Ascending aorta (tissue), 2 donors: ENCODE results near the gene DCDC2. TPM values are rescaled to one million over a fixed set of nuclear protein-coding genes. Genes with fewer than 3 reads are reported as not detected.
"Not testable (repeated sequence)": the region's sequence is repeated elsewhere in the genome, so short reads cannot be mapped to it uniquely, and the experiment has no call there.

Experiments used
- DNase-seq, 2 donors: peaks; one replicate each; pipeline ENCODE4 v3.0.0-alpha.2; 2019; ENCODE audit warnings: low spot score in 2 of 2
- H3K27ac ChIP-seq, 2 donors: fragments of 200-600 bp; sonication (generic); one replicate each; pipeline ENCODE4 v1.5.1; 2016 to 2017; ENCODE audit warnings: mild to moderate bottlenecking in 1 of 2
- H3K27me3 ChIP-seq: fragments of 200-600 bp; sonication (generic); one replicate; pipeline ENCODE4 v1.5.1; 2017
- H3K36me3 ChIP-seq, 2 donors: fragments of 200-600 bp; sonication (generic); one replicate each; pipeline ENCODE4 v1.5.1; 2016
- H3K4me1 ChIP-seq, 2 donors: fragments of 200-600 bp; sonication (generic); one replicate each; pipeline ENCODE4 v1.5.1; 2016 to 2017; ENCODE audit warnings: mild to moderate bottlenecking in 1 of 2
- H3K4me3 ChIP-seq, 2 donors: fragments of 200-600 bp; sonication (generic); one replicate each; pipeline ENCODE4 v1.5.1; 2016 to 2017; ENCODE audit warnings: mild to moderate bottlenecking in 1 of 2
- H3K9me3 ChIP-seq, 2 donors: fragments of 200-600 bp; sonication (generic); one replicate each; pipeline ENCODE4 v1.5.1; 2016
- CTCF ChIP-seq, 3 experiments: fragments of 200-600 bp in 2 of 3; fragments of 450-650 bp in 1 of 3; sonication (generic) in 2 of 3; IDR thresholded peaks; one replicate each; pipeline ENCODE4 v1.5.1; 2016 to 2019; ENCODE audit warnings: antibody characterized with exemption in 3 of 3, mild to moderate bottlenecking in 1 of 3, moderate library complexity in 1 of 3
- intact Hi-C: fragments of 100-400 bp; cut with DNase I; formaldehyde crosslinking; loops from one replicate; pipeline ENCODE4 v1.15.1; 2023
- total RNA-seq: library from RNA; depleted of rRNA; stranded (reverse); fragments of >200 nt; gene quantifications from one replicate; pipeline ENCODE4 v1.1.0, GENCODE V29; 2016

DCDC2 gene
- total RNA-seq, 1 donor from 2014 or later = not detected

- no peaks in the 10 kb centered on the region for H3K4me1 ChIP-seq
- H3K4me3 ChIP-seq = no peak overlapping the region
- H3K27me3 ChIP-seq = no peaks in the 10 kb centered on the region
- no peak for TF ChIP-seq CTCF (IDR thresholded peaks at IDR 0.05)
- H3K9me3 ChIP-seq = no peaks in the 10 kb centered on the region
- no peak overlapping the region for H3K27ac ChIP-seq
- intact Hi-C loops = no loop called here
- DNase-seq = no peak
- H3K36me3 ChIP-seq = no peaks in the 10 kb centered on the region
Observed at GRCh38 chr6:24240943-24241342, 116.9 kb downstream of the DCDC2 start.

- Histone ChIP-seq H3K4me3 (no peak overlapping the region), H3K36me3 (no peaks in the 10 kb centered on the region), H3K27me3 (no peaks in the 10 kb centered on the region), H3K27ac (no peak overlapping the region), H3K9me3 (no peaks in the 10 kb centered on the region), H3K4me1 (no peaks in the 10 kb centered on the region)
- DNase-seq = no peak
- intact Hi-C loops = no loop called here
- TF ChIP-seq CTCF (IDR thresholded peaks at IDR 0.05) = no peak
Observed at GRCh38 chr6:24240380-24240928, 117.4 kb downstream of the DCDC2 start.

- DNase-seq = no peak
- no peaks in the 10 kb centered on the region for H3K36me3 ChIP-seq
- H3K9me3 ChIP-seq = no peaks in the 10 kb centered on the region
- no peak overlapping the region for H3K27ac ChIP-seq
- no peak for TF ChIP-seq CTCF (IDR thresholded peaks at IDR 0.05)
- H3K4me3 ChIP-seq = no peak overlapping the region
- intact Hi-C loops = no loop called here
- no peaks in the 10 kb centered on the region for H3K4me1 ChIP-seq
- no peaks in the 10 kb centered on the region for H3K27me3 ChIP-seq
Observed at GRCh38 chr6:24238700-24239099, 119.2 kb downstream of the DCDC2 start.

- H3K9me3 ChIP-seq, H3K27me3 ChIP-seq, H3K36me3 ChIP-seq, H3K27ac ChIP-seq, intact Hi-C loops, DNase-seq, H3K4me1 ChIP-seq, H3K4me3 ChIP-seq: not testable (repeated sequence)
Observed at GRCh38 chr6:24236779-24237178, 121.1 kb downstream of the DCDC2 start.

- Histone ChIP-seq H3K27me3 (no peaks in the 10 kb centered on the region), H3K4me3 (no peak overlapping the region), H3K4me1 (no peaks in the 10 kb centered on the region), H3K36me3 (no peaks in the 10 kb centered on the region), H3K27ac (no peak overlapping the region), H3K9me3 (no peaks in the 10 kb centered on the region)
- no peak for TF ChIP-seq CTCF (IDR thresholded peaks at IDR 0.05)
- no peak for DNase-seq
- intact Hi-C loops = no loop called here
Observed at GRCh38 chr6:24233813-24234442, 123.9 kb downstream of the DCDC2 start.

GRCh38 chr6:24231438-24231977 lies 126.4 kb downstream of the DCDC2 start:
- Histone ChIP-seq H3K27me3 (no peaks in the 10 kb centered on the region), H3K27ac (no peak overlapping the region), H3K36me3 (no peaks in the 10 kb centered on the region), H3K9me3 (no peaks in the 10 kb centered on the region), H3K4me1 (no peaks in the 10 kb centered on the region), H3K4me3 (no peak overlapping the region)
- no peak for DNase-seq
- no peak for TF ChIP-seq CTCF (IDR thresholded peaks at IDR 0.05)
- intact Hi-C loops = no loop called here
